HEK293 (cell line): ENCODE measurements around the gene CCDC50.

Experiments
- CTCF ChIA-PET: fragments of 350-600 bp; formaldehyde crosslinking; extraction: SDS; loops from one replicate; lab custom pipeline; 2021; ENCODE audit warnings: antibody characterized with exemption; lab: Yijun Ruan, JAX
- POLR2A ChIA-PET: fragments of 300-600 bp; formaldehyde crosslinking; extraction: SDS; loops from one replicate; lab custom pipeline; 2020; ENCODE audit warnings: antibody characterized with exemption, inconsistent platforms; lab: Yijun Ruan, JAX
- H3K27ac ChIP-seq: fragments of 200-500 bp; sonication (Bioruptor generic); 2 replicates; pipeline ENCODE4 v1.5.1; 2014; ENCODE audit warnings: low read depth, low read length, control low read depth, inconsistent platforms; ENCODE audit errors: extremely low read depth
- H3K36me3 ChIP-seq, 2 experiments: fragments of 200-500 bp in 1 of 2; sonication (Bioruptor generic) in 1 of 2; 1 replicate in 1 of 2; 2 replicates in 1 of 2; pipeline ENCODE4 v1.5.1; 2014 to 2017; ENCODE audit warnings: inconsistent platforms in 2 of 2, low read length in 2 of 2; ENCODE audit not compliant: control insufficient read depth in 2 of 2, insufficient read depth in 1 of 2
- H3K4me1 ChIP-seq: fragments of 200-500 bp; sonication (Bioruptor generic); 2 replicates; pipeline ENCODE4 v1.5.1; 2014; ENCODE audit warnings: mild to moderate bottlenecking, low read length, inconsistent platforms; ENCODE audit not compliant: control insufficient read depth, insufficient read depth
- H3K4me3 ChIP-seq: 2 replicates; pipeline ENCODE4 v1.5.1; 2011; ENCODE audit warnings: low read depth, mild to moderate bottlenecking, control low read depth, low read length, moderate library complexity
- H3K9me3 ChIP-seq: fragments of 200-500 bp; sonication (Bioruptor generic); 2 replicates; pipeline ENCODE4 v1.5.1; 2014; ENCODE audit warnings: low read depth, low read length, inconsistent platforms; ENCODE audit not compliant: control insufficient read depth, insufficient read depth
- ATF2 ChIP-seq: fragments of 450-650 bp; formaldehyde crosslinking; IDR thresholded peaks from 2 replicates; pipeline ENCODE4 v1.5.1; 2016; ENCODE audit warnings: missing biosample characterization, missing genetic modification characterization, low read depth
- MZF1 ChIP-seq: fragments of 450-650 bp; formaldehyde crosslinking; IDR thresholded peaks from 2 replicates; pipeline ENCODE4 v1.5.1; 2017; ENCODE audit warnings: missing biosample characterization, missing genetic modification characterization, borderline replicate concordance
- ZFHX2 ChIP-seq: fragments of 450-650 bp; formaldehyde crosslinking; conservative IDR thresholded peaks from 2 replicates; pipeline ENCODE4 v1.5.1; 2016; ENCODE audit warnings: missing biosample characterization, missing genetic modification characterization
- ZNF10 ChIP-seq: fragments of 450-650 bp; formaldehyde crosslinking; IDR thresholded peaks from 2 replicates; pipeline ENCODE4 v1.5.1; 2017; ENCODE audit warnings: missing biosample characterization, missing genetic modification characterization
- ZNF184 ChIP-seq: fragments of 450-650 bp; IDR thresholded peaks from 2 replicates; pipeline ENCODE4 v1.5.1; 2018; ENCODE audit warnings: missing biosample characterization, mild to moderate bottlenecking, missing genetic modification characterization
- ZNF274 ChIP-seq, 2 experiments: fragments of 200-500 bp in 1 of 2; fragments of 450-650 bp in 1 of 2; sonication (Bioruptor generic) in 1 of 2; formaldehyde crosslinking in 1 of 2; IDR thresholded peaks; 2 replicates each; pipeline versions ENCODE4 v1.5.1 to v1.6.1; 2014 to 2016; ENCODE audit warnings: borderline replicate concordance in 1 of 2, inconsistent platforms in 1 of 2, low read length in 1 of 2, missing biosample characterization in 1 of 2, missing genetic modification characterization in 1 of 2
- ZNF280C ChIP-seq: fragments of 450-650 bp; formaldehyde crosslinking; IDR thresholded peaks from 2 replicates; pipeline ENCODE4 v1.5.1; 2016; ENCODE audit warnings: missing biosample characterization, missing genetic modification characterization
- ZNF555 ChIP-seq: fragments of 450-650 bp; formaldehyde crosslinking; conservative IDR thresholded peaks from 2 replicates; pipeline ENCODE4 v1.5.1; 2017; ENCODE audit warnings: missing biosample characterization, mild to moderate bottlenecking, missing genetic modification characterization, inconsistent platforms
- ZNF571 ChIP-seq: fragments of 450-650 bp; formaldehyde crosslinking; IDR thresholded peaks from 2 replicates; pipeline ENCODE4 v1.5.0; 2017; ENCODE audit warnings: missing biosample characterization, missing genetic modification characterization
- ZNF76 ChIP-seq: fragments of 450-650 bp; formaldehyde crosslinking; IDR thresholded peaks from 2 replicates; pipeline ENCODE4; 2016; ENCODE audit warnings: low read depth, missing biosample characterization, missing genetic modification characterization, borderline replicate concordance
- ZSCAN16 ChIP-seq: fragments of 450-650 bp; formaldehyde crosslinking; IDR thresholded peaks from 2 replicates; pipeline ENCODE4 v1.5.1; 2016; ENCODE audit warnings: missing biosample characterization, missing genetic modification characterization
- ZSCAN23 ChIP-seq: fragments of 450-650 bp; formaldehyde crosslinking; IDR thresholded peaks from 2 replicates; pipeline ENCODE4 v1.5.1; 2016; ENCODE audit warnings: missing biosample characterization, missing genetic modification characterization
- ZSCAN5A ChIP-seq: fragments of 450-650 bp; formaldehyde crosslinking; IDR thresholded peaks from 2 replicates; pipeline ENCODE4 v1.5.1; 2016; ENCODE audit warnings: missing biosample characterization, missing genetic modification characterization

Gene CCDC50

GRCh38 chr3:191282251-191283185 lies 46.7 kb upstream of the CCDC50 start (continued):
- no peak for TF ChIP-seq ZNF274 (IDR thresholded peaks at IDR 0.05; ENCODE audit: low read length)
- TF ChIP-seq ZNF274 (tag by site-specific recombination; IDR thresholded peaks at IDR 0.05; ENCODE audit: borderline replicate concordance): no peak
- no peak for TF ChIP-seq ZNF76 (tag by site-specific recombination)

GRCh38 chr3:191283400-191283799 lies 45.8 kb upstream of the CCDC50 start:
- H3K27ac ChIP-seq: no peak overlapping the region
- POLR2A ChIA-PET: no interaction called here
- H3K36me3 ChIP-seq: no peaks in the 10 kb centered on the region
- CTCF ChIA-PET: no interaction called here
- no peaks in the 10 kb centered on the region for H3K9me3 ChIP-seq
- no peak for TF ChIP-seq ZSCAN5A (tag by site-specific recombination)
- no peak overlapping the region for H3K4me3 ChIP-seq
- H3K4me1 ChIP-seq: peaks cover 9% of the 10 kb centered on the region

- H3K4me3 ChIP-seq: no peak overlapping the region
- ChIA-PET POLR2A (no interaction called here), CTCF (interaction anchor here (0.6 kb wide), 1 partner anchor 154 kb away, joined by 3 read pairs; no protein-coding TSS in a partner anchor)
- H3K9me3 ChIP-seq: no peaks in the 10 kb centered on the region
- H3K4me1 ChIP-seq: no peaks in the 10 kb centered on the region
- TF ChIP-seq ZNF184 (tag by site-specific recombination) (no peak), MZF1 (0 out of 2 replicates have a peak, but pooled peaks have one; percentile 22), ATF2 (no peak), ZFHX2 (tag by site-specific recombination) (no peak)
- no peaks in the 10 kb centered on the region for H3K36me3 ChIP-seq
- no peak overlapping the region for H3K27ac ChIP-seq
These were observed 38.7 kb upstream of the CCDC50 start for GRCh38 chr3:191290311-191291025.

GRCh38 chr3:191292243-191293015 lies 36.8 kb upstream of the CCDC50 start:
- Histone ChIP-seq H3K9me3 (no peaks in the 10 kb centered on the region), H3K27ac (no peak overlapping the region), H3K4me3 (no peak overlapping the region), H3K36me3 (no peaks in the 10 kb centered on the region), H3K4me1 (no peaks in the 10 kb centered on the region)
- ChIA-PET POLR2A (no interaction called here), CTCF (interaction anchor here (0.7 kb wide), 2 partner anchors 18 to 1663 kb away, joined by 3 read pairs; no protein-coding TSS in a partner anchor)
- no peak for TF ChIP-seq ZNF555 (tag by site-specific recombination)
- no peak for TF ChIP-seq ZSCAN16
- no peak for TF ChIP-seq ZNF10 (tag by site-specific recombination)
- no peak for TF ChIP-seq ZNF571 (tag by site-specific recombination)
- TF ChIP-seq ZSCAN23: no peak
- TF ChIP-seq ZNF280C (tag by site-specific recombination): no peak
